ENCODE measurements around the gene SMCP.

GRCh38 chr1:152888126-152888525 is 10.0 kb downstream of the SMCP start:
- TF ChIP-seq POLR2AphosphoS5 (IDR thresholded peaks at IDR 0.05; ENCODE audit: low read depth, low read length): no peak
- TF ChIP-seq MAX (IDR thresholded peaks at IDR 0.05): no peak
- no peak for TF ChIP-seq CTCF (IDR thresholded peaks at IDR 0.05 in 2 of 3, conservative IDR thresholded peaks at IDR 0.05 in 1 of 3; ENCODE audit: borderline replicate concordance in 1 of 3, insufficient read depth in 1 of 3, low read depth in 2 of 3, low read length in 2 of 3)
- TF ChIP-seq EZH2 (IDR thresholded peaks at IDR 0.05): no peak
- no peak for TF ChIP-seq POLR2A (IDR thresholded peaks at IDR 0.05; ENCODE audit: borderline replicate concordance, extremely low read depth, insufficient read depth, insufficient read length)
- TF ChIP-seq EZH2phosphoT487 (IDR thresholded peaks at IDR 0.05; ENCODE audit: borderline replicate concordance): no peak
- TF ChIP-seq SIN3A (IDR thresholded peaks at IDR 0.05; ENCODE audit: low read depth): no peak
- no peak for TF ChIP-seq CBX3 (IDR thresholded peaks at IDR 0.05; ENCODE audit: low read depth)
- no peak for TF ChIP-seq ZFX (IDR thresholded peaks at IDR 0.05)
- TF ChIP-seq EGR1 (IDR thresholded peaks at IDR 0.05; ENCODE audit: low read depth): no peak
- TF ChIP-seq YY1 (IDR thresholded peaks at IDR 0.05; ENCODE audit: extremely low read depth, insufficient replicate concordance, low read depth, low read length): no peak
- TF ChIP-seq REST (IDR thresholded peaks at IDR 0.05; ENCODE audit: low read depth): no peak
- no peak for TF ChIP-seq SP1 (IDR thresholded peaks at IDR 0.05; ENCODE audit: low read depth)
- TF ChIP-seq ATF3 (IDR thresholded peaks at IDR 0.05): no peak

All from HCT116 (cell line).